ENCODE measurements around the gene LRRC32. TPM values are rescaled to one million over a fixed set of nuclear protein-coding genes. Genes with fewer than 3 reads are reported as not detected.

Gene LRRC32
- total RNA-seq, 2 experiments from 2014 or later: 5.5 to 25.3 TPM

GRCh38 chr11:76635991-76636738 lies 34.4 kb downstream of the LRRC32 start:
- ChIA-PET POLR2A (interaction anchor here (4.2 to 5.7 kb wide), 2 partner anchors 33 to 38 kb away, joined by 15 to 42 read pairs; partner anchors contain the start of gene LRRC32), CTCF (ENCODE audit: unreplicated experiment) (interaction anchor here (2.4 kb wide), 1 partner anchor 36 kb away, joined by 16 read pairs; no protein-coding TSS in a partner anchor)
- intact Hi-C loops (cut with micrococcal nuclease; ENCODE audit: unreplicated experiment): no loop called here
- BruUV-seq (replicated peaks): no TSS peak
- H3K4me2 ChIP-seq (ENCODE audit: low read length): peak overlapping the region; percentile 58
- H3K4me3 ChIP-seq (ENCODE audit: low read depth, low read length, poor library complexity, severe bottlenecking): no peak overlapping the region
- H3K4me1 ChIP-seq (ENCODE audit: insufficient read depth, low read length, poor library complexity, severe bottlenecking): peaks cover 45% of the 10 kb centered on the region
- no peaks in the 10 kb centered on the region for H3K79me2 ChIP-seq (ENCODE audit: insufficient read depth, low read depth, low read length)
- no peaks in the 10 kb centered on the region for H3K9me2 ChIP-seq (ENCODE audit: insufficient read depth, low read length)
- peak; percentile 54 for DNase-seq (ENCODE audit: low spot score)
- peak overlapping the region; percentile 88 for H3K27ac ChIP-seq (ENCODE audit: low read depth, low read length, poor library complexity, severe bottlenecking)
- peak overlapping the region; percentile 29; the same call in 1 of the 2 replicates for H2AFZ ChIP-seq (ENCODE audit: low read length)
- TF ChIP-seq CTCF (conservative IDR thresholded peaks at IDR 0.05; ENCODE audit: low read length): no peak
- TF ChIP-seq EZH2phosphoT487 (IDR thresholded peaks at IDR 0.05; ENCODE audit: borderline replicate concordance, low read depth, low read length): no peak
- H3K9me3 ChIP-seq (ENCODE audit: low read length): no peaks in the 10 kb centered on the region
- H4K20me1 ChIP-seq (ENCODE audit: insufficient read depth, low read length): no peaks in the 10 kb centered on the region
- no peaks in the 10 kb centered on the region for H3K36me3 ChIP-seq (ENCODE audit: insufficient read depth, low read length)

- H3K36me3 ChIP-seq (ENCODE audit: insufficient read depth, low read length): no peaks in the 10 kb centered on the region
- H3K4me3 ChIP-seq (ENCODE audit: low read depth, low read length, poor library complexity, severe bottlenecking): no peak overlapping the region
- no TSS peak for BruUV-seq (replicated peaks)
- intact Hi-C loops (cut with micrococcal nuclease; ENCODE audit: unreplicated experiment): no loop called here
- H3K4me2 ChIP-seq (ENCODE audit: low read length): no peak overlapping the region
- no peak overlapping the region for H2AFZ ChIP-seq (ENCODE audit: low read length)
- POLR2A ChIA-PET: interaction anchor here (0.6 to 5.7 kb wide), 2 partner anchors 23 to 39 kb away, joined by 5 to 42 read pairs; no protein-coding TSS in a partner anchor
- no peaks in the 10 kb centered on the region for H3K79me2 ChIP-seq (ENCODE audit: insufficient read depth, low read depth, low read length)
- DNase-seq (ENCODE audit: low spot score): no peak
- peaks cover 54% of the 10 kb centered on the region for H3K4me1 ChIP-seq (ENCODE audit: insufficient read depth, low read length, poor library complexity, severe bottlenecking)
- TF ChIP-seq CTCF (conservative IDR thresholded peaks at IDR 0.05; ENCODE audit: low read length) (no peak), EZH2phosphoT487 (IDR thresholded peaks at IDR 0.05; ENCODE audit: borderline replicate concordance, low read depth, low read length) (no peak)
- no peaks in the 10 kb centered on the region for H3K9me2 ChIP-seq (ENCODE audit: insufficient read depth, low read length)
- no peaks in the 10 kb centered on the region for H3K9me3 ChIP-seq (ENCODE audit: low read length)
- no peaks in the 10 kb centered on the region for H4K20me1 ChIP-seq (ENCODE audit: insufficient read depth, low read length)
- CTCF ChIA-PET (ENCODE audit: unreplicated experiment): no interaction called here
- no peak overlapping the region for H3K27ac ChIP-seq (ENCODE audit: low read depth, low read length, poor library complexity, severe bottlenecking)
Observed at GRCh38 chr11:76634886-76635285, 35.7 kb downstream of the LRRC32 start.

- CTCF ChIA-PET (ENCODE audit: unreplicated experiment): no interaction called here
- no peak overlapping the region for H3K27ac ChIP-seq (ENCODE audit: low read depth, low read length, poor library complexity, severe bottlenecking)
- H3K4me1 ChIP-seq (ENCODE audit: insufficient read depth, low read length, poor library complexity, severe bottlenecking): peaks cover 54% of the 10 kb centered on the region
- no peaks in the 10 kb centered on the region for H4K20me1 ChIP-seq (ENCODE audit: insufficient read depth, low read length)
- H3K9me3 ChIP-seq (ENCODE audit: low read length): no peaks in the 10 kb centered on the region
- no TSS peak for BruUV-seq (replicated peaks)
- no peak overlapping the region for H2AFZ ChIP-seq (ENCODE audit: low read length)
- no peak overlapping the region for H3K4me3 ChIP-seq (ENCODE audit: low read depth, low read length, poor library complexity, severe bottlenecking)
- DNase-seq (ENCODE audit: low spot score): no peak
- H3K9me2 ChIP-seq (ENCODE audit: insufficient read depth, low read length): no peaks in the 10 kb centered on the region
- no peaks in the 10 kb centered on the region for H3K36me3 ChIP-seq (ENCODE audit: insufficient read depth, low read length)
- intact Hi-C loops (cut with micrococcal nuclease; ENCODE audit: unreplicated experiment): no loop called here
- POLR2A ChIA-PET: interaction anchor here (0.7 to 1.2 kb wide), 4 partner anchors 18 to 43 kb away, joined by 3 to 6 read pairs (median 3); no protein-coding TSS in a partner anchor
- TF ChIP-seq EZH2phosphoT487 (IDR thresholded peaks at IDR 0.05; ENCODE audit: borderline replicate concordance, low read depth, low read length) (no peak), CTCF (conservative IDR thresholded peaks at IDR 0.05; ENCODE audit: low read length) (no peak)
- no peak overlapping the region for H3K4me2 ChIP-seq (ENCODE audit: low read length)
- H3K79me2 ChIP-seq (ENCODE audit: insufficient read depth, low read depth, low read length): no peaks in the 10 kb centered on the region
Observed at GRCh38 chr11:76632492-76632891, 38.1 kb downstream of the LRRC32 start.

All from OCI-LY7 (cell line).